ENCODE results near the gene AFF3. TPM values are rescaled to one million over a fixed set of nuclear protein-coding genes. Genes with fewer than 3 reads are reported as not detected.

Gene AFF3
- total and polyA plus RNA-seq, 9 donors: 2.4 to 7.2 (median 3.7) TPM

DNA sequence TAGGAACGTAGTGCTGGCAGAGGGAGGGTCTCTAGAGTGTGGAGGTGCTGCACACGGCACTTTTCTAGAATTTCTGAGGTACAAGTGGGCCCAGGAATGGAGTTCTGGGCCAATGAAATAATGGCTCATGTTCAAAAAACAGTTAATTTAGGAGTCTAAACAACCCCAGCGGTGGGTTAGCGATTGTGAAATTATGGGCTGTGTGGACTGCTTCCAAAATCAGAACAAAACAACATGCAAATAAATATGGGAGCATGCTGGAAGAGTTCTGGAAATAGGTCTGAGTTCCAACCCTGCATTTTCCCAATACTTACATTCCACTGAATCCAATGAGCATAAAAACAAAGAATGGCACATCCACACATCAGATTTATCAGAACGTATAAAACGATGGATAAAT lies 317.6 kb downstream of the AFF3 start:
- Histone ChIP-seq H3K27me3 (ENCODE audit: control insufficient read depth, insufficient read depth, low read length) (no peaks in the 10 kb centered on the region), H3K36me3 (ENCODE audit: control insufficient read depth, insufficient read depth, low read length) (no peaks in the 10 kb centered on the region), H3K27ac (ENCODE audit: low read length) (no peak overlapping the region), H3K4me1 (ENCODE audit: control insufficient read depth, insufficient read depth, low read length) (no peaks in the 10 kb centered on the region), H3K9me3 (replicated peaks; ENCODE audit: control insufficient read depth, low read depth, low read length) (no peaks in the 10 kb centered on the region), H3K4me3 (ENCODE audit: low read length) (no peak overlapping the region)
- 35% methylated on average over 2 of the region's 6 CpGs for WGBS (ENCODE audit: insufficient coverage)
- no peak for DNase-seq

DNA sequence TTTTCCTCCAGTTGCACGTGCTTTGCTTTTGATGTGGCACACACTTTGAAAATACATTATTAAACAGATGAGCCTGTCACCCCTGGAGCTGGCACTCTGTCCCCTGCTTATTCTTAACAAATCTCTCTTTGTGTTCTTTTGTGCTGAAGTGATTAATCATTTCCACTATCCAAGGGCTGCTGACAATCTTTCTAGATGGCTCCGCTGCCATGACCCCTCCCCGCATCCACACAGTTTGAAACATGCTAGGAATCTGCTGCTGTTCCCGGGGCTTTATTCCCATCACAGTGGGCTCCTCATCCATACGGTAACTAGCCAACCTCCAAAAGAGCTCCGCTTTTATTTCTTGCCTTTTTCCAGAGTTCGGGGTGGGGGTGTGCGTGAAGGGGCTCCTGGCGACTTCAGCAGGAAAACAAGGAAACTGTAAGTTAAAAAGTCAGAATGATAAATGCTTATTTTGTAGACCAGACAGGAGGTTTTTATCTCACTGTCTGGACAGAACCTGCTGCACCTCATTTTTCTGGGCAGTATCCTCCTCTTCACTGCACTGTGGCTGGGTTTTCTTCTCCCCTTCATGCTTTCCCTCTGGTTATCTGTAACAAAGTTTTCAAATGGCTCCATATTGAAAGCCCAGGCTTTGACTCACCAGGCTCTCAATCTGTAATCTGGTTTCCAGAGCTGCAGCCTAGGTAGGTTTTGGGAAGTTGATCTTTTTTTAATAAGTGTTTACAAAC lies 319.7 kb downstream of the AFF3 start:
- WGBS (ENCODE audit: insufficient coverage): 70% methylated on average over 4 of the region's 9 CpGs
- no peak overlapping the region for H3K27ac ChIP-seq (ENCODE audit: low read length)
- no peaks in the 10 kb centered on the region for H3K36me3 ChIP-seq (ENCODE audit: control insufficient read depth, insufficient read depth, low read length)
- no peak overlapping the region for H3K4me3 ChIP-seq (ENCODE audit: low read length)
- no peak for DNase-seq
- no peaks in the 10 kb centered on the region for H3K9me3 ChIP-seq (replicated peaks; ENCODE audit: control insufficient read depth, low read depth, low read length)
- H3K4me1 ChIP-seq (ENCODE audit: control insufficient read depth, insufficient read depth, low read length): no peaks in the 10 kb centered on the region
- no peaks in the 10 kb centered on the region for H3K27me3 ChIP-seq (ENCODE audit: control insufficient read depth, insufficient read depth, low read length)

DNA sequence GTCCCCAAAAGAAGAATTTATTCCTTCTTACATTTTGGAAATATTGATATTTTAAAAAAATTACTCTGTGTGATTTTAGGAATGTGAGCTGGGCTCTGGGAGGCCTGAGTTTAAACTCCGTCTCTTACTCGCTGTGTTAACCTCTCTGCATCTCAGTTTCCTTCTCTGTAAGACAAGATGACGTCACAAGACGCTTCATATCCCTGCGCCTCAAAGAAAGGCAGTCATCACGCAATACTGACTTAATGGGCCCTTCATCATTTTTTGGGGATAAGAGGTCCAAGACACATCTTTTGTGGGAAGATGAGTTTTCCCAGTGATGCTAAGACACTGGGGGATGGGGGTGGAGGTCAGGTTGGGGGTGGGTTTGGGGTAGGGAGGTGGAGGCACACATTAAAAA lies 320.4 kb downstream of the AFF3 start:
- H3K27ac ChIP-seq (ENCODE audit: low read length): no peak overlapping the region
- H3K36me3 ChIP-seq (ENCODE audit: control insufficient read depth, insufficient read depth, low read length): no peaks in the 10 kb centered on the region
- no peak for DNase-seq
- no peaks in the 10 kb centered on the region for H3K4me1 ChIP-seq (ENCODE audit: control insufficient read depth, insufficient read depth, low read length)
- WGBS (ENCODE audit: insufficient coverage): 95% methylated on average over 6 of the region's 6 CpGs
- no peaks in the 10 kb centered on the region for H3K9me3 ChIP-seq (replicated peaks; ENCODE audit: control insufficient read depth, low read depth, low read length)
- no peaks in the 10 kb centered on the region for H3K27me3 ChIP-seq (ENCODE audit: control insufficient read depth, insufficient read depth, low read length)
- H3K4me3 ChIP-seq (ENCODE audit: low read length): no peak overlapping the region

DNA sequence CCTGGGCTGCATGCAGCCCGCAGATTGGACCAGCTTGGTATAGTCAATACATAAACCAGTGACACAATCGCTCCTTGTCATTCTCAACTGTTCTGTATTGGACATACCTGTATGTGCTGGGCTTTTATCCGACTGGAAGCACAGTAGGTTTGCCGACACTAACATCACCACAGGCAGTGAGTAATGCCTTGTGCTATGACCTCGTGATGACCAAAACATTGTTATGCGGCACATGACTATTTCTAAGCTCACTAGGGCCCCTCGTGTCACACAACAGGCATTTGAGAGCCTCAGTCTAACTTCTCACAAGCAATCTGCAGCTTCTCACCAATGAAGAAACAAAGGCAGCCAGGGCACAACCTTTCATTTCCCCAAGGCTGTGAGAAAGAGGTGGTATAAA lies 320.8 kb downstream of the AFF3 start:
- no peaks in the 10 kb centered on the region for H3K27me3 ChIP-seq (ENCODE audit: control insufficient read depth, insufficient read depth, low read length)
- no peaks in the 10 kb centered on the region for H3K4me1 ChIP-seq (ENCODE audit: control insufficient read depth, insufficient read depth, low read length)
- H3K36me3 ChIP-seq (ENCODE audit: control insufficient read depth, insufficient read depth, low read length): no peaks in the 10 kb centered on the region
- H3K4me3 ChIP-seq (ENCODE audit: low read length): no peak overlapping the region
- no peak for DNase-seq
- H3K9me3 ChIP-seq (replicated peaks; ENCODE audit: control insufficient read depth, low read depth, low read length): no peaks in the 10 kb centered on the region
- WGBS (ENCODE audit: insufficient coverage): 77% methylated on average over 7 of the region's 7 CpGs
- H3K27ac ChIP-seq (ENCODE audit: low read length): no peak overlapping the region

DNA sequence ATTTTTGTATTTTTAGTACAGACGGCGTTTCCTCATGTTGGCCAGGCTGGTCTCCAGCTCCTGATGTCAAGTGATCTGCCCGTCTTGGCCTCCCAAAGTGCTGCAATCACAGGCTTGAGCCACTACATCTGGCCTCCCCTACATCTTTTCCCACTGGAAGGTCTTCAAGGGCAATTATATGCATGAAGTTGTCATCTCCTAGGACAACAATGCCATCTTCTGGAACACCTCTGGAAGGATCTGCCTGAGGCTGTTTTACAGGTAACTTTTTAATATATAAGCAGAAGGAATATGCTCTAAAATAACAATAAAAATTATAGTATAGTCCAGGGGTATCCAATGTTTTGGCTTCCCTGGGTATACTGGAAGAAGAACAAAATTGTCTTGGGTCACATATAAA lies 321.4 kb downstream of the AFF3 start:
- no peaks in the 10 kb centered on the region for H3K27me3 ChIP-seq (ENCODE audit: control insufficient read depth, insufficient read depth, low read length)
- H3K27ac ChIP-seq (ENCODE audit: low read length): no peak overlapping the region

DNA sequence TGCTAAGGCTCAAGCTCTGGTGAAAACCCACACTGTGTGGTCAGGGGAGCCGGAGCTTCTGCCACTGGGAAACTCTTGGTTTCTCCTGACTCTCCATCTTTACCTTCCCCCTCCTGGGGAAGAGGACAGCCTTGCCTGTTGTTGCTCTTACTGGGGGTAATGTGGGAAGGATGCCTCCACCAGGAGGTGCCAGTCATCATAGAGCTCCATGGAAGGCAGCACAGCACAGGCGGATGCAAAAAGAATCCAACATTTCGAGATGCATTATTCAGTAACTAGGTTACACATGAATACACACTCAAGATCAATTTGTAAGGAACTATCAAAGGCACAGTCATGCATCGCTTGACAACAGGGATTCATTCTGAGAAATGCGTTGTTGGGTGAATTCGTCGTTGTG lies 322.6 kb downstream of the AFF3 start:
- H3K36me3 ChIP-seq (ENCODE audit: control insufficient read depth, insufficient read depth, low read length): no peaks in the 10 kb centered on the region
- no peak overlapping the region for H3K4me3 ChIP-seq (ENCODE audit: low read length)
- no peaks in the 10 kb centered on the region for H3K9me3 ChIP-seq (replicated peaks; ENCODE audit: control insufficient read depth, low read depth, low read length)
- DNase-seq: no peak
- no peak overlapping the region for H3K27ac ChIP-seq (ENCODE audit: low read length)
- H3K27me3 ChIP-seq (ENCODE audit: control insufficient read depth, insufficient read depth, low read length): no peaks in the 10 kb centered on the region
- no peaks in the 10 kb centered on the region for H3K4me1 ChIP-seq (ENCODE audit: control insufficient read depth, insufficient read depth, low read length)
- 91% methylated on average over 5 of the region's 7 CpGs for WGBS (ENCODE audit: insufficient coverage)

More for the DNA sequence above, 321.4 kb downstream of the AFF3 start:
- Histone ChIP-seq H3K9me3 (replicated peaks; ENCODE audit: control insufficient read depth, low read depth, low read length) (no peaks in the 10 kb centered on the region), H3K4me3 (ENCODE audit: low read length) (no peak overlapping the region), H3K36me3 (ENCODE audit: control insufficient read depth, insufficient read depth, low read length) (no peaks in the 10 kb centered on the region), H3K4me1 (ENCODE audit: control insufficient read depth, insufficient read depth, low read length) (no peaks in the 10 kb centered on the region)
- no peak for DNase-seq
- WGBS (ENCODE audit: insufficient coverage): 100% methylated on average over 3 of the region's 3 CpGs

DNA sequence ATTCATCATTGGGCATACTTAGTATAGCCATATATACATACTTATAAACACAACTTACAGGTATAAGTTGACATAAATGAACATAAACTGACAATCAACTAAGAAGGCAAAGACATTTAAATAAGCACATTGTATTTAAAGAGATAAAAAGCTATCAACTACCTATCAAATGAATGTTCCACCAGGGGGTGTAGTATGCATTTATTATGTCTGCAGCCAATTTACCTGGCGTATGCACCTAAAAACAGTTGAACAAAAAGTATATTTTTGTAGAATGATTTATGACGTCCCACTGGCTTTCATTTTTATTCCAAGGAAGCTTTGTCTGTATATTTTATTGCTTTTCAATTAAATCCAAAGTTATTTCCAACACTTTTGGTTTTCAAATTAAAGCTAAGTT lies 323.5 kb downstream of the AFF3 start:
- Histone ChIP-seq H3K9me3 (replicated peaks; ENCODE audit: control insufficient read depth, low read depth, low read length) (no peaks in the 10 kb centered on the region), H3K27ac (ENCODE audit: low read length) (no peak overlapping the region), H3K4me3 (ENCODE audit: low read length) (no peak overlapping the region), H3K4me1 (ENCODE audit: control insufficient read depth, insufficient read depth, low read length) (no peaks in the 10 kb centered on the region), H3K27me3 (ENCODE audit: control insufficient read depth, insufficient read depth, low read length) (no peaks in the 10 kb centered on the region), H3K36me3 (ENCODE audit: control insufficient read depth, insufficient read depth, low read length) (no peaks in the 10 kb centered on the region)
- no CpG with 5 or more reads among the region's 2 CpGs for WGBS (ENCODE audit: insufficient coverage)
- DNase-seq: no peak

DNA sequence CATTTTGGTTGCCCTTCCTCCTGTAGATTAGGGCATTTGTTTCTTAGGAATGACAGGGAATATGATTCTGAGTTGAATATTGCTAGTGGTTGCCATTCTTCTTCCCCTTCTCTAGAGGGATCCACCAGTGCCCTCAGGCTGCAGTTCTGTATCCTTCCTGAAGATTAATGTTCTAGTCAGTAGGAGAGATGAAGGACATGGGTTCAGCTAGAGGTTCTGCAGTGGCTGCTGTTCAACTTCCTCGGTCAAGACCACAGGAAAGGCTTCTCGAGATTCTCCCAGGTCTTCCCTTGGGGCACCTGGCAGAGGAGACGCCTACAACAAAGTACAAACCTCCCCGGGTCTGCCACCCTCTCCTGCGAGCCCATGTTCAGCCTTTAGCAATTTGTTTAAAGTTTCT lies 325.5 kb downstream of the AFF3 start:
- Histone ChIP-seq H3K4me1 (ENCODE audit: control insufficient read depth, insufficient read depth, low read length) (no peaks in the 10 kb centered on the region), H3K4me3 (ENCODE audit: low read length) (no peak overlapping the region), H3K27ac (ENCODE audit: low read length) (no peak overlapping the region), H3K36me3 (ENCODE audit: control insufficient read depth, insufficient read depth, low read length) (no peaks in the 10 kb centered on the region), H3K9me3 (replicated peaks; ENCODE audit: control insufficient read depth, low read depth, low read length) (no peaks in the 10 kb centered on the region), H3K27me3 (ENCODE audit: control insufficient read depth, insufficient read depth, low read length) (no peaks in the 10 kb centered on the region)
- no peak for DNase-seq
- 82% methylated on average over 5 of the region's 5 CpGs for WGBS (ENCODE audit: insufficient coverage)

DNA sequence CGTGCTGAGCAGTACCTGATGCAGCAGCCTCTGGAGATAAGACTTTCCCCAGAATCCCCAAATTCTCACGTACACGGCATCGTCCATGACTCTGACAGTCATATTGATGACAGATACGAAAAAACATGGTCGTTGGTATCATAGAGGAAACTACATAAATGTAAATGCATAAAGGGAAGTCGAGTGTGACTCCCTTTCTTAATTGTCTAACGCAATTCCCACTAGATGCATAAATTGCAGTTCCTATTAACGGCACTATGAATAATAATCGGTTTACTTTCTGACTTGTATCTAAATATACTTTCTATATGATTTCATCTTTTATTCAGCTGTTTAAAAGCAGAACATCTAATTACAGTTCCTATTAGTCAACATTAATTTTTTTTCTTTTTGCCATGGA lies 330.0 kb downstream of the AFF3 start:
- WGBS (ENCODE audit: insufficient coverage): 50% methylated on average over 1 of the region's 10 CpGs
- no peak overlapping the region for H3K27ac ChIP-seq (ENCODE audit: low read length)
- no peak overlapping the region for H3K4me3 ChIP-seq (ENCODE audit: low read length)

DNA sequence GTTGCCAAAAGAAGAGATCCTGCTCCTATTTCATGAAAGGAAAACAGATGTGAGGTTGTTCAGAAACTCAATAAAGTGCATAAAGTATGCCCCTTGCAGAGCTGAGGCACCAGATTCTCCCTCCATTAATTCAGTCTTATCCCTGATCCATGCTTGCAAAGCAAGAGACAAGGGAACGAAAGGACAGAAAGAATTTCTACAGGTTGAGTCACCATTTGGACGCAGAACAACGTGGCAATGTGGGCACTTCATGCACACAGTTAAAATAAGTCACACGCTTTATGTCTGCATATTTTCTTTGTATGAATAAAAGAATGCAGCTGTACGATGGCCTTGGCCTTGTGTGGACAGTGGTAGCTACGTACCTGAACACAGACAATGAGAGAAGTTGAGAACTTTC lies 330.8 kb downstream of the AFF3 start:
- Histone ChIP-seq H3K27me3 (ENCODE audit: control insufficient read depth, insufficient read depth, low read length) (no peaks in the 10 kb centered on the region), H3K9me3 (replicated peaks; ENCODE audit: control insufficient read depth, low read depth, low read length) (no peaks in the 10 kb centered on the region), H3K36me3 (ENCODE audit: control insufficient read depth, insufficient read depth, low read length) (no peaks in the 10 kb centered on the region), H3K4me3 (ENCODE audit: low read length) (no peak overlapping the region), H3K27ac (ENCODE audit: low read length) (no peak overlapping the region), H3K4me1 (ENCODE audit: control insufficient read depth, insufficient read depth, low read length) (no peaks in the 10 kb centered on the region)
- no CpG with 5 or more reads among the region's 6 CpGs for WGBS (ENCODE audit: insufficient coverage)
- no peak for DNase-seq

More for the DNA sequence above, 330.0 kb downstream of the AFF3 start:
- Histone ChIP-seq H3K27me3 (ENCODE audit: control insufficient read depth, insufficient read depth, low read length) (no peaks in the 10 kb centered on the region), H3K36me3 (ENCODE audit: control insufficient read depth, insufficient read depth, low read length) (no peaks in the 10 kb centered on the region), H3K9me3 (replicated peaks; ENCODE audit: control insufficient read depth, low read depth, low read length) (no peaks in the 10 kb centered on the region), H3K4me1 (ENCODE audit: control insufficient read depth, insufficient read depth, low read length) (no peaks in the 10 kb centered on the region)
- DNase-seq: no peak

DNA sequence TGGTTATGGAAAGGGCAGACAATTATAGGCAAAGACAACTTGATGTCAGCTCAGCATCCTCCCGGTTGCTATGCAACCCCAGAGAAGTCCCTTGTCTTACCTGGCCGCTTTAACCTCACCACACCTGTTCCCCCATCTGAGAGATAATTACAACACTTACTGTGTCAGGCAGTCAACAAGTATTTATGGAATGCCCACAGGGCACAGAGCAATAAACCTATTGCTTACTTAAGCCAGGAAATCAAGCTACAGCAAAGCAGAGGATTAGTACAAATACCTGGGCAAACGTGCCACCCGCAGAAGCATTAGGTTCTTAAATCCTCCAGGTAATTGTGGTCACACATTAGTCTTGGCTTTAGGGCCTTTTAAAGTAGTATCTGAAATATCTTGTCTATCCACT lies 332.2 kb downstream of the AFF3 start:
- Histone ChIP-seq H3K4me1 (ENCODE audit: control insufficient read depth, insufficient read depth, low read length) (no peaks in the 10 kb centered on the region), H3K9me3 (replicated peaks; ENCODE audit: control insufficient read depth, low read depth, low read length) (no peaks in the 10 kb centered on the region), H3K4me3 (ENCODE audit: low read length) (no peak overlapping the region), H3K36me3 (ENCODE audit: control insufficient read depth, insufficient read depth, low read length) (no peaks in the 10 kb centered on the region), H3K27ac (ENCODE audit: low read length) (no peak overlapping the region), H3K27me3 (ENCODE audit: control insufficient read depth, insufficient read depth, low read length) (no peaks in the 10 kb centered on the region)
- DNase-seq: no peak
- 75% methylated on average over 1 of the region's 4 CpGs for WGBS (ENCODE audit: insufficient coverage)

Data from muscle of leg (tissue), 11 donors.